KOPT-K1 (cell line): Measurements from ENCODE around the gene ASPSCR1.
"Not testable (repeated sequence)": the region's sequence is repeated elsewhere in the genome, so short reads cannot be mapped to it uniquely, and the experiment has no call there.

Experiments
- H3K27ac ChIP-seq: fragments of 200-600 bp; sonication (generic); 2 replicates; pipeline ENCODE4 v1.5.1; 2016; ENCODE audit warnings: antibody characterized with exemption, mild to moderate bottlenecking, low read depth, low read length; ENCODE audit not compliant: poor library complexity, severe bottlenecking
- H3K36me3 ChIP-seq: fragments of 200-600 bp; sonication (generic); 2 replicates; pipeline ENCODE4 v1.5.1; 2017; ENCODE audit warnings: antibody characterized with exemption, mild to moderate bottlenecking, low read length, moderate library complexity; ENCODE audit not compliant: insufficient read depth
- H3K9me3 ChIP-seq: fragments of 200-600 bp; sonication (generic); 2 replicates; pipeline ENCODE4 v1.5.1; 2017; ENCODE audit warnings: antibody characterized with exemption, low read length, mild to moderate bottlenecking; ENCODE audit not compliant: insufficient read depth, poor library complexity, severe bottlenecking

Gene ASPSCR1

DNA sequence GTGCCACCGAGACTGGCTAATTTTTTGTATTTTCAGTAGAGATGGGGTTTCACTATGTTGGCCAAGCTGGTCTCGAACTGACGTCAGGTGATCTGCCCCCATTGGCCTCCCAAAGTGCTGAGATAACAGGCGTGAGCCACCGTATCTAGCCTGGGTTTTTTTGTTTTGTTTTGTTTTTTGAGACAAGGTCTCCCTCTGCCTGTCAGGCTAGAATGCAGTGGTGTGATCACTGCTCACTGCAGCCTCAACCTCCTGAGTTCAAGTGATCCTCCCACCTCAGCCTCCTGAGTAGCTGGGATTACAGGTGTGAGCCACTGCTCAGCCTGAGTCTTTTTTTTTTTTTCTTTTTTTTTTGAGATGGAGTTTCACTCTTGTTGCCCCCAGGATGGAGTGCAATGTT, 24.0 kb upstream of the ASPSCR1 start:
- H3K9me3 ChIP-seq, H3K27ac ChIP-seq, H3K36me3 ChIP-seq: not testable (repeated sequence)

DNA sequence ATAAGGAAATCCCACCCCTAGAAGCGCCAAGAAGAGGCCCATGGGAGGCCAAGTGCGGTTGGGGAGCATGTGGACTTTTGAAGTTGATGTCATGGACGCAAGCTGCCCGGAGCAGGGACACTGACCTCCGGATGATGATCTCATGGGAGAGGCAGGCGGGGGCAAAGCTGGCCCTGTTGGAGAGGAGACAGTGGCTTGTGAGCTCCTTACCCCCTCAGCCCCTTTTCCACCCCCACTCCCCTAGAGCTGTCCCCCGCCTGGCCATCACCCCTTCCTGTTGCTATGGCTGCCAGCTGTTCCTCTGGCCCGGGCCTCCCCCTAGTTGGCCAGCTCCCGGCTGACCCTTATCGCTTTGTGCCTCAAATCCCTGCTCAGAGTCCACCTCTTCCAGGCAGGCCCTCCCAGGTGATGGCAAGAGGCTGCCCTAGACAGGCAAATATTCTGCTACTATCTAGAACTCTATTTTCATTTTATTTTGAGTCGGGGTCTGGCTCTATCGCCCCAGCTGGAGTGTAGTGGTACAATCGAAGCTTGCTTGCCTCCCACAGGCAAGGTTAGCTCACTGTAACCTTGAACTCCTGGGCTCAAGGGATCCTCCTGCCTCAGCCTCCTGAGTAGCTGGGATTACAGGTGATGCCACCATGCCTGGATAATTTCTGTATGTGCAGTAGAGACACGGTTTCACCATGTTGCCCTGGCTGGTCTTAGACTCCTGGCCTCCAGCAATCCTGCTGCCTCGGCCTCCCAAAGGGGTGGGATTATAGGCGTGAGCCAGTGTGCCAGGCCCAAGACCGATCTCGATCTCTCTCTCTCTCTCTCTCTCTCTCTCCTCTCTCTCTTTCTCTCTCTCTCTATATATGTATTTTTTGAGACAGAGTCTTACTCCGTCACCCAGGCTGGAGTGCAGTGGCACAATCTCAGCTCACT, 23.0 kb upstream of the ASPSCR1 start:
- no peak overlapping the region for H3K27ac ChIP-seq

DNA sequence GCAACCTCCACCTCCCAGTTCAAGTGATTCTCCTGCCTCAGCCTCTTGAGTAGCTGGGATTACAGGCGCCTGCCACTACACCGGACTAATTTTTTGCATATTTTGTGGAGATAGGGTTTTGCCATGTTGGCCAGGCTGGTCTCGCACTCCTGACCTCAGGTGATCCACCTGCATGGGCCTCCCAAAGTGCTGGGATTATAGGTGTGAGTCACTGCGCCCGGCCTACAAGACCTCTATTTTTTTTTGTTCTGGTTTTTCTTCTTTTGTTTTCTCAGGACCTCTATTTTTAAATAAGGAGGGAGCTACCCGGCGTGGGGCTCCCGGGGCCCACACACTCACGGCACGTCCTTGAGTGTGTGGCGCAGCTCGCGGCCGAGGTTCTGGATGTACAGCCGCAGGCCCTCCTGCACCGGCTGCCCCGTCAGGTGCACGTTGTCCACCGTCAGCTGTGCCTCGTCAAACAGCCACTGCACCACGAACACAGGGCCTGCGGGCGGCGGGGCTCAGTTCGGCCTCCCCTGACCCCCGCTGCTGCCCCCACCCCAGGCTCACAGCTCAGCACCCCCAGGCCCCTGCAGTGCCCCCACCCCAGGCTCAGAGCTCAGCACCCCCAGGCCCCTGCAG, 22.3 kb upstream of the ASPSCR1 start:
- Histone ChIP-seq H3K9me3 (no peaks in the 10 kb centered on the region), H3K36me3 (no peaks in the 10 kb centered on the region), H3K27ac (no peak overlapping the region)

More for the DNA sequence above, 23.0 kb upstream of the ASPSCR1 start:
- Histone ChIP-seq H3K36me3 (no peaks in the 10 kb centered on the region), H3K9me3 (no peaks in the 10 kb centered on the region)

DNA sequence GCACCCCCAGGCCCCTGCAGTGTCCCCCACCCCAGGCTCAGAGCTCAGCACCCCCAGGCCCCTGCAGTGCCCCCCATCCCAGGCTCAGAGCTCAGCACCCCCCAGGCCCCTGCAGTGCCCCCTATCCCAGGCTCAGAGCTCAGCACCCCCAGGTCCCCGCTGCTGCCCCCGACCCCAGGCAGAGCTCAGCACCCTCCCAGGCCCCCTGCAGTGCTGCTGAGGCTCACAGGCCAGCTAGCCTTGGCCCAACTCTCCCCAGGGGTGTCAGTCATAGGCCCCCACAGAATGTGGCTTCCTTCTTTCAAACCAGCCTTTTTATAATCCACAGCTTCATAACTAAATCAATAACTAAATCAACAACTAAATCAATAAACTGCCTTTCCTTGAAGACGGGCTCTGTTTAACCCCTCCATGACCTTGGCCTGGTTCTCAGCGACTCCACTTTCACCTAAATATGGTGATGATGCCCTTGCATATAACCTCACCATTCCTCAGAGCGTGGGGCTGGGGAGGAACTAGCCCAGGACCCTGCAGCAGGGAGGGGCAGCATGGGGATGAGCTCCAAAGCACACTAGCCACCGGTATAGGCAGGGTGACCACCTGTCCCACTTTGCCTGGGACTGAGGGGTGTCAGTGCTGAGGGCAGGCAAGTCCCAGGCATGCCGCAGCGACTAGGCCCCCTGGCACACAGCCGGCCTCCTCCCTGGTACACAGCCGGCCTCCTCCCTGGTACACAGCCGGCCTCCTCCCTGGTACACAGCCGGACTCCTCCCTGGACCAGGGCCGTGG, 21.5 kb upstream of the ASPSCR1 start:
- no peak overlapping the region for H3K27ac ChIP-seq
- no peaks in the 10 kb centered on the region for H3K36me3 ChIP-seq
- H3K9me3 ChIP-seq, result no peaks in the 10 kb centered on the region

DNA sequence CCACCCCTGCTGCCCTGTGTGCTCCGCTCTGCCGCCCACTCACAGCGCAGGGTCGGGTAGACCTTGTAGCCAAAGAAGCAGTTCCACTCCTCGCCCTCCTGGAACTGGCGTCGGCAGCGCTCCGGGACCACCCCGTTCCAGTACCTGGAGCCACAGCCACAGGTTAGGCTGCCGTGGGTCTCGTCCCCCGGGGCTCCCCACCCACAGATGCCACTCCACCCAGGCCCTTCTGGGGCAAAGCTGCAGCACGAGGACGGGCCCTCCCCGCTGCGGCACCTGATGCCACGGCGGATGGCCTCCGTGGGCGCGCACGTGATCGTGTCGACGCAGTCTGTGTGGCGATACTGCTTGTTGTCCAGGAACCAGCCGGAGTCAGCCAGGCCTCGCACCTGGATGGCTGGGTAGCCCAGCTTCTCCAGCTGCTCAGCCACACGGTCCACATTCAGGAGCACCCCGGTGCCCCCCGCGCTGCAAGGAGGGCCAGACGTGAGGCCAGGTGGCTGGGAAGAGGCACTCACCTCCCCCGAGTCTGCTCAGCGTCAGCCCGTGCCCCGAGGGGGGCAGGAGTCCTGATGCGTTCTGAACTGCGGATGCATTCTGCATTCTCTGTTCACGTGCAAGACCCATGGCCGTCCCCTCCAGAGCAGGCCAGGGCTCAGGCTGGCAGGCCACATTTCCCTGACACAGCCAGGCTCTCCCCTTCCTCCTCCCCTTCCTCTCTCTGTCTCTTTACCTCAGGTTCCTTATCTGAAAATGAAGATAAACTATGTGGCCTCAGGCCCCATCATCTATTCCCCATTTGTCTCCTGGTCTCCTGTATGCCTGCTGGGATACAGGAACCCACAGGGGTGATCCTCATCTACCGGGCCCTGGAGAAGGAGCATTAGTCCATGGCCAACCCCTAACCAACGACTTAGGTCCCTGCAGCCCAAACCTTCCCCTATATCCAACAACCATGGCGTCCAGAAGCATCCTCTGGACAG, 20.5 kb upstream of the ASPSCR1 start:
- H3K36me3 ChIP-seq, result no peaks in the 10 kb centered on the region
- no peak overlapping the region for H3K27ac ChIP-seq
- no peaks in the 10 kb centered on the region for H3K9me3 ChIP-seq

DNA sequence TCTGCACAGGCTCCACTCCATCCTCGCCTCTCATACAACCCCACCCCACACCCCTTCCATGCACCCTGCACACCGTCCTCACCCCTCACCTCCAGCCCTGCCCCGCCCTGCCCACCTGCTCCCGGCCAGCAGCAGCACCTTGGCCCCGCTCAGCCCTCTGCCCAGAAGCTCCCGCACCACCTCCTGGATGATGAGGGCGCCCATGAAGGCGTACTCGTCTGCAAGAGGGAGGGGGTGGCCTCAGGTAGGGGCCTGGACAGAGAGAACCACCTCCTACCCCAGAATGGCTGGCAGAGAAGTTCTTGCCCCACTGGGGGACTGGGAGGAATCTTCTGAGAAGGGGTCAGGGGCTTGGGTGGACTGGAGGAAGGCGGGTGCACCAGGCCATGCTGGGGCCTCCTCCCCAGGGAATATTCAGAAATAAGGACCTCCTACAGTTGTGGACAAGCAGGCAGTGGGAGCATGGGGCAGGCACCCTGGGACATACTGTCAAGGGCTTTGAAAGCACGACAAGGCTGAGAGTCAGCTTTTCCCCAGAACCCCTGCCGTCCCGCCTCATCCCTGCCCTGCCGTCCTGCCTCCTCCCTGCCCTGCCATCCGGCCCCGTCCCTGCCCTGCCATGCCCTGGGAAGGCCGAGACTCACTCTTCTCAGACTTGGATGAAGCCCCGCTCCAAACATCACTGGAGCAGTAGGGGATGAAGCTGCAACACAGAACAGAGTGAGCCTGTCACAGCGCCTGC, 19.6 kb upstream of the ASPSCR1 start:
- Histone ChIP-seq H3K27ac (no peak overlapping the region), H3K36me3 (no peaks in the 10 kb centered on the region)

DNA sequence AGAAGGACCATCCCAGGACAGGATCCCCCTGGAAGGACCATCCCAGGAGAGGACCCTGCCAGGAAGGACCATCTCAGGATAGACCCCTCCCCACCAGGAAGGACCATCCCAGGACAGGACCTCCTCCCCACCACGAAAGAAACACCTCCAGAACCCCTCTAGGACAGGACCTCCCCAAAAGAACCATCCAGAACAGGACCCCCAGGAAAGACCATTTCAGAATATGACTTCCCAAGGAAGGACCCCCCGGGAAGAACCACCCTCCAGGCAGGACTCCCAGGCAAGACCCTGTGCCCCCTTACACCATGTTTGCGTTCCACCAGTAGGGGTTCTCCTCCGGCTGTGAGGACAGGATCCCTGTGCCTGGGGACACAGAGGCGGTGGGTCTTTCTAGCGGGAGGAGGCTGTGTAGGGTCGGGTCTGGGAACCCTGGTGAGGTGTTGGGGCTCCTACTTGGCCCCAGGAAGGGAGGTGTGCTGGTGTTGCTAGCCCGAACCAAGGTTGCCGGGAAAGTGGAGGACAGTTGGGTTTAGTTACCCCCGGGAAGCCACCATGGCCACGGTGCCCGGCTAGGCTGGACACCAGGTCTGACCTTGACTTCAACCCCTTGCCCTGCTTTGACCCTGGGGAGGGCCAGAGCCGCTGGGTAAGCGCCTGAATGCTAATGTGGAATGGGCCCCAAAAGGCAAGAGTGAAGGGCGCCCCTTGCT, 18.6 kb upstream of the ASPSCR1 start:
- Histone ChIP-seq H3K36me3 (no peaks in the 10 kb centered on the region), H3K9me3 (no peaks in the 10 kb centered on the region), H3K27ac (no peak overlapping the region)

More for the DNA sequence above, 19.6 kb upstream of the ASPSCR1 start:
- no peaks in the 10 kb centered on the region for H3K9me3 ChIP-seq

DNA sequence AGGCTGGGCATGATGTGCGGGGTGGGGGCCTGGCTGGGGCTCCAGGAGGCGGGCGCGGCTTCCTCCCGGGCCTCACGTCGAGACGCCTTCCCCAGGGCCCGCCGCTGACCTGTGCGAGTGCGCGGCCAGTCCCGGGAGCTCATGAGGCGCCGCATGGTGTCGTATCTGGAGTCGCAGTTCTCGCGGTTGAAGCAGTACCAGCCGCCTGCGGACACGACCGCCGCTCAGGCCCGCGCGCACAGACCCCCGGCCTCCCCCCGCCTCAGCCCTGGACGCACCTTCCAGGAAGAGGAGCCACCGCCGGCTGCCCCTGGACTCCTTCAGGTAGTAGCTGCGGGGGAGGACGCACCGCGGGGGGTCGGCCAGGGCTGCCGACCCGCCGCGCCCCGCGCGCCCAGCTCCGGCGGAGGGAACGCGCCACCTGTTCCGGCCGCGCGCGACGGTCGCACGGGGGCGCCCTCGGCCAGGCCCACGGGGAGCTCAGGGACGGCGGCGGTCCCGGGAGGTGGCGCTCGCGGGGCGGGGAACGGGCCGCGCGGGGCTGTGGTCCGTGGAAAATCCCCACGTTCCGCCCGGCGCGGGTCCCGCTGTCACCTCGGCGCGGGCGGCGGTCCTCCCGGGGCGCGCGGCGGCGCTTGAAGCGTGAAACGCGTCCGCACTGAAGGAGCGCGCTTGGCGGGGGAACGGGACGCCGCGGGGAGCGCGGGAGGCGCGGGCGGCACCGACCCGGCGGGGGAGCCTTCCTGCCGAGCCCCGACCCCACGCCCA, 17.9 kb upstream of the ASPSCR1 start:
- Histone ChIP-seq H3K27ac (no peak overlapping the region), H3K36me3 (no peaks in the 10 kb centered on the region), H3K9me3 (no peaks in the 10 kb centered on the region)

DNA sequence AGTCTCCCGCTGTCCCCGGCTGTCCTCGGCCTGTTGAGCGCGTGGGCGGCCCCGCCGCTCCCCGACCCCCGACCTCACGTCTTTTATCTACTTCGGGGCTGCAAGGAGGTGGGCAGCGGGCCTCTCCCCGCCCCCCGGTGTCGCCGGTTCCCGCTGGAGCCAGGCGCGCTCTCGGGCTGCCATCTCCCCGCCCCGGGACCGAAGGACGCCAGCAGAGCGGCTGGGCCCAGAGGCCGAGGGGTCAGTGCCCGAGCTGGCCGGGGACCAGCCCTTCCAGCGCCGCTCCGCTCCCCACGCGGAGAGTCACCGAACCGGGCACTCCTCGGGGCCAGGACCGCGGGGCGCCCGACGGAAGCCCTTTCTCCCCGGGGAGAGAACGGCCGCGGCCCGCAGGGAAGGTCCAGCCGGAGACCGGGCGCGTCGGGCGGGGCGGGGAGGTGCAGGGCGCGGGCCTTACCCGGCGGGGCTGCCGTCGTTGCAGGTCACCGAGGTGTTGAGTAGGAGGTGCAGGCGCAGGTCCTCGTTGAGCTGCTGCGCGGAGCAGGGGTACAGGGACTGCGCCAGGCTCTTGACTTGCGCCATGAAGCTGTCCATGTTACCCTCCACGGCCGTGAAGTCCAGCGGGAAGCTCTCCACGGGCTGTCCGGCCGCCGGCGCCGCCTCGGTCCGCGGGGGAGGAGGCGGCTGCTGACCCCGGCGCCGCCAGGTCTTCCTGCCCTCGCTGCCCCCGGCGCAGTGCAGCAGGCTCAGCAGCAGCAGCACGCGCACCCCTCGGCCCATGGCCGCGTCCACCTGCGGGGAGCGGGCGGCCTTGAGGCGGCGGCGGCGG, 17.1 kb upstream of the ASPSCR1 start:
- H3K36me3 ChIP-seq, result no peaks in the 10 kb centered on the region
- H3K27ac ChIP-seq, result no peak overlapping the region
- H3K9me3 ChIP-seq, result no peaks in the 10 kb centered on the region

DNA sequence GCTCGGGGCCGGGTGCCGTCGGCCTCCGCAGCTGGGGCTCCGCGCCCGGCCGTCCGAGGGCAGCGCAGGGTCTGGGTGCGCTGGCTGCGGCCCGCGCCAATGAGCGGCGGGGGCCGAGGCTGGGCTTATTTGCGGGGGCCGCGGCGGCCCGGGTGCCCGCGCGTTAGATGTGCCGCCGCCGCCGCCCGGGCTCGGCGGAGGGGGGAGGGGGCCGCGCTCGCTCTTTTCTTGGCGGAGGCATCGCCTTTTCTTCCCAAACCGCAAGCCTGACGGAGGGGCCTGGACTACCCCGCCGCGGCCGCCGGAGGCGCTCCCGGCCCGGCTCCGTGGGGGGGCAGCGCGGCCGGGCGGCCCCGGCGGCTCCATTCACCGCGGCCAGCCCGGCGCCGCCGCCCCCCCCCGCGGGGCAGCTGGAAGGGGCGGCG, 16.3 kb upstream of the ASPSCR1 start, which contains the start of gene NOTUM:
Gene NOTUM (minus strand): TSS at position 101 of the 425 bp plus-strand sequence. CDS start 278 bp downstream, outside the sequence.
- Histone ChIP-seq H3K27ac (no peak within 1 kb of the TSS), H3K9me3 (no peaks in the 10 kb centered on the region), H3K36me3 (no peaks in the 10 kb centered on the region)

DNA sequence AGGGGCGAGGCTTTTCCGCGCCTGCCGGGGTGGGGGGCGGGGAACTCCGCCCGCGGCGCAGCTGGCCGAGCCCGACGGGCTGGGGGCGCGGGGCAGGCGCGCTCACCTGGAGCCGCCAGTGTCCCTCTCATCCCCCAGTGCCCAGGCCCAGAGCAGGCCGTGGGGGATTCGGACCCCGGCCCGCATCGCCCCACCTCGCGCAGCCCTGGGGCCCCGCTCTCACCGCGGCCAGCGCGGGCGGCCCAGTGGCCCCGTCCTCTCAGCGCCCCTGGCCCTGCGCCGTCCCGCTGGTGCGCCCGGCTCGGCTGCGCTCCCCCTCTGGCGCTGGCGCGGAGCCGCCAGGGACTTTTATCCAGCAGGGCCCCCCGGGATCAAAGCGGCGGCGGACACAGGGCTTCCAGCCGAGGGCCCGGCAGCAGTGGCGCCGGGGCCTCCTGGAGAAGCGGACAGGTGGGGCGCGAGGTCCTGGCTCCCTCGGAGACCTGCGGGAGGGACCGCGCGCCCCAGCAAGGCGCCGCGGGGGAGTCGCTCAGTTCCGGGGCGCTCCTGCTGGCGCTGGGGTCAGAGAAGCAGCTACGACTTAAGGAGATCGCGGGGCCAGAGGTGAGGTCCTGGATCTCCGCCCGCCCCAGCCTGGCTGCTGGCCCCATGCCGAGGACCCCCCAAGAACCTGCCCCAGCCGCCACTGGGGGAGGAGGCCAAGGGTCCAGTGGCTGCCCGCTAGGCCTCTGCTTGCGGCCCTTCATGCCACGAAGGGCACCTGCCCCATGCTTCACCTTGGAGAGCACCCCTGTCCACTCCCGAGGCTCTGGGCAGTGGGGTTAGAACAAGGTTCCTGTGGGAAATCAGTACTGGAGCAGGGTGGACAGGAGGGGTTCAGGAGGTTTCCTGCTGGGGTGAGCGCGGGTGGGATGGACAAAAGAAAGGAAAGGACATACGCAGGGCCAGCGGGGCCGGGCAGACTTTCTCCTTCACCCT, 15.6 kb upstream of the ASPSCR1 start:
- no peak overlapping the region for H3K27ac ChIP-seq
- no peaks in the 10 kb centered on the region for H3K9me3 ChIP-seq
- no peaks in the 10 kb centered on the region for H3K36me3 ChIP-seq
